ENCODE data around the gene AQP6. TPM values are rescaled to one million over a fixed set of nuclear protein-coding genes. Genes with fewer than 3 reads are reported as not detected.
A peak's percentile ranks its signal among the peaks of the same experiment; 100 is the strongest.

The AQP6 gene
- total RNA-seq, 1 donor from 2014 or later = not detected

- DNase-seq (ENCODE audit: low spot score) = peak; percentile 84
- H3K4me1 Mint-ChIP-seq (ENCODE audit: low read depth) = peaks cover 1% of the 10 kb centered on the region
- no peaks in the 10 kb centered on the region for H3K36me3 Mint-ChIP-seq (ENCODE audit: low read depth)
- no peaks in the 10 kb centered on the region for H3K9me3 Mint-ChIP-seq (ENCODE audit: low read depth)
- peaks cover 2% of the 10 kb centered on the region for H3K27me3 Mint-ChIP-seq (ENCODE audit: low read depth)
- TF ChIP-seq CTCF (IDR thresholded peaks at IDR 0.05) = no peak
- H3K27ac Mint-ChIP-seq (ENCODE audit: unreplicated experiment) = no peak overlapping the region
- no peak overlapping the region for H3K4me3 Mint-ChIP-seq (ENCODE audit: unreplicated experiment)
Observed at GRCh38 chr12:49953961-49954846, 18.5 kb upstream of the AQP6 start.

- peaks cover 2% of the 10 kb centered on the region for H3K27me3 Mint-ChIP-seq (ENCODE audit: low read depth)
- no peak overlapping the region for H3K27ac Mint-ChIP-seq (ENCODE audit: unreplicated experiment)
- DNase-seq (ENCODE audit: low spot score) = peak; percentile 86
- no peak for TF ChIP-seq CTCF (IDR thresholded peaks at IDR 0.05)
- H3K36me3 Mint-ChIP-seq (ENCODE audit: low read depth) = no peaks in the 10 kb centered on the region
- H3K9me3 Mint-ChIP-seq (ENCODE audit: low read depth) = no peaks in the 10 kb centered on the region
- no peak overlapping the region for H3K4me3 Mint-ChIP-seq (ENCODE audit: unreplicated experiment)
- H3K4me1 Mint-ChIP-seq (ENCODE audit: low read depth) = peaks cover 10% of the 10 kb centered on the region
Observed at GRCh38 chr12:49954863-49955830, 17.6 kb upstream of the AQP6 start.

GRCh38 chr12:49955899-49956662 is 16.7 kb upstream of the AQP6 start:
- H3K4me3 Mint-ChIP-seq (ENCODE audit: unreplicated experiment) = no peak overlapping the region

GRCh38 chr12:49956663-49957569 is 15.8 kb upstream of the AQP6 start:
- Mint-ChIP-seq H3K27me3 (ENCODE audit: low read depth) (peaks cover 7% of the 10 kb centered on the region), H3K4me1 (ENCODE audit: low read depth) (peaks cover 17% of the 10 kb centered on the region), H3K27ac (ENCODE audit: unreplicated experiment) (no peak overlapping the region), H3K9me3 (ENCODE audit: low read depth) (no peaks in the 10 kb centered on the region), H3K36me3 (ENCODE audit: low read depth) (no peaks in the 10 kb centered on the region), H3K4me3 (ENCODE audit: unreplicated experiment) (no peak overlapping the region)
- no peak for TF ChIP-seq CTCF (IDR thresholded peaks at IDR 0.05)
- peak; percentile 20 for DNase-seq (ENCODE audit: low spot score)

More at GRCh38 chr12:49955899-49956662, 16.7 kb upstream of the AQP6 start:
- Mint-ChIP-seq H3K36me3 (ENCODE audit: low read depth) (no peaks in the 10 kb centered on the region), H3K27me3 (ENCODE audit: low read depth) (peaks cover 7% of the 10 kb centered on the region), H3K4me1 (ENCODE audit: low read depth) (peaks cover 17% of the 10 kb centered on the region), H3K27ac (ENCODE audit: unreplicated experiment) (no peak overlapping the region), H3K9me3 (ENCODE audit: low read depth) (no peaks in the 10 kb centered on the region)
- DNase-seq (ENCODE audit: low spot score) = peak; percentile 66
- TF ChIP-seq CTCF (IDR thresholded peaks at IDR 0.05) = no peak
